ENCODE results near the gene TRO.

The TRO gene

GRCh38 chrX:54978448-54978847 lies 57.8 kb downstream of the TRO start:
- no peaks in the 10 kb centered on the region for H3K9me3 ChIP-seq (replicated peaks; ENCODE audit: insufficient read depth, low read length)
- TF ChIP-seq, protein P1, sequence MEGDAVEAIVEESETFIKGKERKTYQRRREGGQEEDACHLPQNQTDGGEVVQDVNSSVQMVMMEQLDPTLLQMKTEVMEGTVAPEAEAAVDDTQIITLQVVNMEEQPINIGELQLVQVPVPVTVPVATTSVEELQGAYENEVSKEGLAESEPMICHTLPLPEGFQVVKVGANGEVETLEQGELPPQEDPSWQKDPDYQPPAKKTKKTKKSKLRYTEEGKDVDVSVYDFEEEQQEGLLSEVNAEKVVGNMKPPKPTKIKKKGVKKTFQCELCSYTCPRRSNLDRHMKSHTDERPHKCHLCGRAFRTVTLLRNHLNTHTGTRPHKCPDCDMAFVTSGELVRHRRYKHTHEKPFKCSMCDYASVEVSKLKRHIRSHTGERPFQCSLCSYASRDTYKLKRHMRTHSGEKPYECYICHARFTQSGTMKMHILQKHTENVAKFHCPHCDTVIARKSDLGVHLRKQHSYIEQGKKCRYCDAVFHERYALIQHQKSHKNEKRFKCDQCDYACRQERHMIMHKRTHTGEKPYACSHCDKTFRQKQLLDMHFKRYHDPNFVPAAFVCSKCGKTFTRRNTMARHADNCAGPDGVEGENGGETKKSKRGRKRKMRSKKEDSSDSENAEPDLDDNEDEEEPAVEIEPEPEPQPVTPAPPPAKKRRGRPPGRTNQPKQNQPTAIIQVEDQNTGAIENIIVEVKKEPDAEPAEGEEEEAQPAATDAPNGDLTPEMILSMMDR (IDR thresholded peaks at IDR 0.05; ENCODE audit: low read length): no peak
- TF ChIP-seq EZH2 (optimal IDR thresholded peaks at IDR 0.05; ENCODE audit: low read depth, low read length): no peak
- TF ChIP-seq EZH2phosphoT487 (IDR thresholded peaks at IDR 0.05; ENCODE audit: low read length): no peak
- no peaks in the 10 kb centered on the region for H3K79me2 ChIP-seq (ENCODE audit: low read length)
- H3F3A ChIP-seq (ENCODE audit: insufficient read depth, low read length): no peaks in the 10 kb centered on the region
- no peaks in the 10 kb centered on the region for H3K27me3 ChIP-seq (replicated peaks; ENCODE audit: insufficient read depth, low read length)
- H3K9ac ChIP-seq (ENCODE audit: low read length): no peak overlapping the region
- no peak overlapping the region for H3K27ac ChIP-seq (ENCODE audit: low read length)
- no peak overlapping the region for H3K4me2 ChIP-seq (ENCODE audit: low read depth, low read length)
- no peaks in the 10 kb centered on the region for H3K9me2 ChIP-seq (replicated peaks; ENCODE audit: insufficient read depth, low read length)
- DNase-seq: no peak
- H4K20me1 ChIP-seq (ENCODE audit: insufficient read depth, low read length): no peaks in the 10 kb centered on the region
- H3K4me3 ChIP-seq (ENCODE audit: low read length): no peak overlapping the region
- H3K4me1 ChIP-seq (ENCODE audit: low read length): no peaks in the 10 kb centered on the region
- no peak overlapping the region for H2AFZ ChIP-seq (ENCODE audit: low read length)
- H3K36me3 ChIP-seq (replicated peaks; ENCODE audit: insufficient read depth, low read length): no peaks in the 10 kb centered on the region

GRCh38 chrX:54979432-54979831 lies 58.8 kb downstream of the TRO start:
- no peaks in the 10 kb centered on the region for H3K9me3 ChIP-seq (replicated peaks; ENCODE audit: insufficient read depth, low read length)
- no peak for DNase-seq
- no peaks in the 10 kb centered on the region for H3K4me1 ChIP-seq (ENCODE audit: low read length)
- H3K27ac ChIP-seq (ENCODE audit: low read length): no peak overlapping the region
- no peak overlapping the region for H3K4me3 ChIP-seq (ENCODE audit: low read length)
- H3F3A ChIP-seq (ENCODE audit: insufficient read depth, low read length): no peaks in the 10 kb centered on the region
- no peaks in the 10 kb centered on the region for H3K36me3 ChIP-seq (replicated peaks; ENCODE audit: insufficient read depth, low read length)
- H3K79me2 ChIP-seq (ENCODE audit: low read length): no peaks in the 10 kb centered on the region
- H4K20me1 ChIP-seq (ENCODE audit: insufficient read depth, low read length): no peaks in the 10 kb centered on the region
- H3K9me2 ChIP-seq (replicated peaks; ENCODE audit: insufficient read depth, low read length): no peaks in the 10 kb centered on the region
- no peak overlapping the region for H3K9ac ChIP-seq (ENCODE audit: low read length)
- H3K27me3 ChIP-seq (replicated peaks; ENCODE audit: insufficient read depth, low read length): no peaks in the 10 kb centered on the region
- H2AFZ ChIP-seq (ENCODE audit: low read length): no peak overlapping the region
- TF ChIP-seq EZH2phosphoT487 (IDR thresholded peaks at IDR 0.05; ENCODE audit: low read length) (no peak), EZH2 (optimal IDR thresholded peaks at IDR 0.05; ENCODE audit: low read depth, low read length) (no peak)
- TF ChIP-seq, protein P1 (IDR thresholded peaks at IDR 0.05; ENCODE audit: low read length): no peak
- no peak overlapping the region for H3K4me2 ChIP-seq (ENCODE audit: low read depth, low read length)

DNA sequence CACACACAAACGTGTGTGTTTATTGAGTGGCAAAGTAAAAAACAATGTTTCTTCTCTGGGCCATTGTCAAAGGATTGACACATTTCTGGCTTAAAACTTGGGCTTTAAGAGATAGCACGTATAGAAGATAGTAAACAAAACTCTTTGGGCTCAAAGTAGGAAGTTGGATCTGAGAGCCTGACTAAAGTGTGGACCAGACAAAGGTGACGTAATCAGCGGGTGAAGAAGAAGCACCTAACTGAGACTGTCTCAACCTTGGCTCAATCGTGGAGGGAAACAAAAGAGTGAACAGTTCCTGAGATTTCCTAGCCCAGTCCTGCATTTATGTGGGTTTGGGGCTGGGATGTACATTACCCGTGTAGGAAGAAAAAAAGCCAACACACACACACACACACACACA lies 59.7 kb downstream of the TRO start:
- no peaks in the 10 kb centered on the region for H3K9me3 ChIP-seq (replicated peaks; ENCODE audit: insufficient read depth, low read length)
- H3K79me2 ChIP-seq (ENCODE audit: low read length): no peaks in the 10 kb centered on the region
- no peak for DNase-seq
- H4K20me1 ChIP-seq (ENCODE audit: insufficient read depth, low read length): no peaks in the 10 kb centered on the region
- no peaks in the 10 kb centered on the region for H3K27me3 ChIP-seq (replicated peaks; ENCODE audit: insufficient read depth, low read length)
- no peak overlapping the region for H3K9ac ChIP-seq (ENCODE audit: low read length)
- H3K4me3 ChIP-seq (ENCODE audit: low read length): no peak overlapping the region
- H3K4me2 ChIP-seq (ENCODE audit: low read depth, low read length): no peak overlapping the region
- H3K36me3 ChIP-seq (replicated peaks; ENCODE audit: insufficient read depth, low read length): no peaks in the 10 kb centered on the region
- no peak overlapping the region for H2AFZ ChIP-seq (ENCODE audit: low read length)
- TF ChIP-seq EZH2 (optimal IDR thresholded peaks at IDR 0.05; ENCODE audit: low read depth, low read length): no peak
- TF ChIP-seq, protein P1 (IDR thresholded peaks at IDR 0.05; ENCODE audit: low read length): no peak
- no peak for TF ChIP-seq EZH2phosphoT487 (IDR thresholded peaks at IDR 0.05; ENCODE audit: low read length)
- H3F3A ChIP-seq (ENCODE audit: insufficient read depth, low read length): no peaks in the 10 kb centered on the region
- H3K4me1 ChIP-seq (ENCODE audit: low read length): no peaks in the 10 kb centered on the region
- no peak overlapping the region for H3K27ac ChIP-seq (ENCODE audit: low read length)
- H3K9me2 ChIP-seq (replicated peaks; ENCODE audit: insufficient read depth, low read length): no peaks in the 10 kb centered on the region

All from MM.1S (cell line).